NCI-H2171 (cell line): ENCODE results near the gene ACSS3.
A peak's percentile ranks its signal among the peaks of the same experiment; 100 is the strongest.
"Not testable (repeated sequence)": the region's sequence is repeated elsewhere in the genome, so short reads cannot be mapped to it uniquely, and the experiment has no call there.

Source experiments
- DNase-seq: peaks from one replicate; lab custom pipeline; 2025; lab: John Stamatoyannopoulos, UW

Gene ACSS3

GRCh38 chr12:81167694-81168093 is 89.8 kb downstream of the ACSS3 start:
- no peak for DNase-seq

- DNase-seq: no peak
Observed at GRCh38 chr12:81168445-81168844, 90.6 kb downstream of the ACSS3 start.

- no peak for DNase-seq
Observed at GRCh38 chr12:81170072-81170471, 92.2 kb downstream of the ACSS3 start.

DNA sequence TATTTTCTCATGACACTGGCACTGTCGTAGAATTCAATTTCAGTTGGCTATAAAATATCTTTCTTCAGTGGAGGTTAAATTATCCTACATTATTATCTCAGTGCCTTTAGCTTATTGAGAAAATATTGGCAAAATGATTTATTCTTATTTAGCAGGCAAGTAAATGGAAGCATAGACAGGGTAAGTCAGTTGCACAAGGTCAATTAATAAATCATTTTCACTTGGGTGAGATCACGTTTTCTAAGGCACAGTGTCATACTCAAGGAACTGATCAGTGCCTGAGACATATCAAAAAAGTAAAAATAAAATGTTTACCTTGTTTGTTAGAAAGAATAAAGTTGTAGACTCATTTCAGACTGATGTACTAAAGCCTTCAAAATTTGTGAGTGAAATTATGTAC is 95.0 kb downstream of the ACSS3 start:
- no peak for DNase-seq

- peak; percentile 57 for DNase-seq
Observed at GRCh38 chr12:81174664-81175063, 96.8 kb downstream of the ACSS3 start.

- DNase-seq: no peak
Observed at GRCh38 chr12:81176796-81177195, 98.9 kb downstream of the ACSS3 start.

DNA sequence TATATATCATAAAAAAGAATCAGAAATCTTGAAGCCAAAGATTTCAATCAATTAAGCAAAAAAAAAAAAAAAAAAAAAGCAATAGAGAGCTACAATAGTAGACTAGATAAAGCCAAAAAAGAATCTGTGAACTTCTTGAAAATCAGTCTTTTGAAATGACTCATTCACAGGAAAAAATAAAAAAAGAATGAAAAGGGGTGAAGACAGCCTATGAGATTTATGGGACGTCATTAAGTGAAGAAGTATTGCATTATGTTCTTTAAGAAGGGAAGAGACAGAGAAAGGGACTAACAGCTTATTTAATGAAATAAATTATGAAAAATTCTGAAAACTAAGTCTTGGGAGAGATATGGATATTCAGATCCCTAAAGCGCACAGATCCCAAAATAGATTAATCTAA is 103.8 kb downstream of the ACSS3 start:
- DNase-seq: no peak

DNA sequence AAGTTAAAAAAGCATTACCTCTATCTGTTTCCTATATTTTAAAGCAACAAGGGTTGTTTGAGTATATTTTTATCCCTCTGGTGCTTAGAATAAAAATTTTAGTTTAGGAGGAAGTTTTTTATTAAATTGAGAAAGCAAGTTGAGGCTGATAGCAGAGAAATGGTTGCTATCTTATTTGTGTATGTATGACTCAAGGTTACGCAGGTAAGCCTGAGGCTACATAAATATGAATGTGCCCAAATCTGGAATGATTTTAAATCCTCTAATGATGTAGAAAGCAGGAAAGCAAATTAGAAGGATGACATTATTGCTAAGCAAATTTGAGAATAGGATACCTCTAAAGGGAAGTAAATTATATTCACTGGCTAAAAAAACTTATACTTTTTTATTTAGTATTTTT is 109.8 kb downstream of the ACSS3 start:
- DNase-seq: no peak

- DNase-seq: no peak
Observed at GRCh38 chr12:81196595-81196994, 118.7 kb downstream of the ACSS3 start.

- not testable (repeated sequence) for DNase-seq
Observed at GRCh38 chr12:81200561-81200960, 122.7 kb downstream of the ACSS3 start.

GRCh38 chr12:81203671-81204204 is 125.9 kb downstream of the ACSS3 start:
- DNase-seq: no peak

DNA sequence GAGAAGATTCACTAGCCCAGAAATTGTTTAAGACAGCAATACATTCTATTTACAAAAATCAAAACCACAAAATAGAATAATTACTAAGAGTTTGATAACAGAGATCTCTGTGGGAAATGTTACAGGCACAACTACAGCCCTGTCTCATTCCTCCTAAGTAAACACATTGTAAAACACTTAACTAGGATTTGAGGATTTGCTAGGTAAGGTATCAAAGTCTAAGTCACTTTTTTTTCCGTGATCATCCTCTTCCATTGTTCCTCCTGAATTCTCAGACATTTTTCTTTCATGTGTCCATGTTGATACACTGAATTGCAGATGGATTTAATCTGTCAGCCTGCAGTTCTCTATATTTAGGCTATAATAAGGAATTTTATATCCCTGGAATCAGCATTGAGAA is 127.5 kb downstream of the ACSS3 start:
- DNase-seq: no peak

DNA sequence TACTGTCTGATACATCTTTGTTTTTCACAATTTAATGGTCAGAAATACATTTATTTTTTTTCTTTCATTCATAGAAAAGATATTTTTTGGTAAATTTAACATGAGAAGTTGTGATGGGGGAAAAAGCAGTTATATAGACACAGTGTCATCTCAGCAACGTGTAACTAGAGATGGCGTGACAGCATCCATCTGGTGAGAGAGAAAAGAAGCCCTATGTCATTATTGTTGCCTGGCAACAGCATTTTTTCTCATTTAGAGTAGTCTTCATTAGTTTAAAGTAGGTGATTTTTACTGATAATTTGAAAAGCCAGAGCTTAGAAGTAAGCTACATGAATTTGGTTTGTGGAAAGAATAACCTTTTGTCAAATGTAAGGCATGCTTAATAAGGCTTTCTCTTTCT is 128.6 kb downstream of the ACSS3 start:
- DNase-seq: peak; percentile 80

- DNase-seq: no peak
Observed at GRCh38 chr12:81207173-81207572, 129.3 kb downstream of the ACSS3 start.

DNA sequence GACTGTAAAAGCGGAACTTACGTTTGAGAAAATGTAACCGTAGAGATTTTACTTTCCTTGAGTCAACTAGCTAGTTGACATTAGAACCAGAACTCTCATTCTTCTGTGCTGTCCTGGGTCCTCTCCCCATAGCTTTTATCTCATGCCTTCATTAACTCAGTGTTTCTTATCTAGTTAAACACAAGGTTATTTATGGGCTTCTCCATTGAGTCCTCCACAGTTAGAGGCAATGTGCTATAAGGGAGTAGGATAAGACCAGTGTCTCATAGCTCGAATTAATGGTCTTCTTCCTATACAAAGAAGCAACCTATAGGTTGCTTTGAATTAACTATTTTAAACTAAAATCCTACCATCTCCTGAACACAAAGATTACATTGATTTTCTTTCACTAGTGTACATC is 129.8 kb downstream of the ACSS3 start:
- no peak for DNase-seq

DNA sequence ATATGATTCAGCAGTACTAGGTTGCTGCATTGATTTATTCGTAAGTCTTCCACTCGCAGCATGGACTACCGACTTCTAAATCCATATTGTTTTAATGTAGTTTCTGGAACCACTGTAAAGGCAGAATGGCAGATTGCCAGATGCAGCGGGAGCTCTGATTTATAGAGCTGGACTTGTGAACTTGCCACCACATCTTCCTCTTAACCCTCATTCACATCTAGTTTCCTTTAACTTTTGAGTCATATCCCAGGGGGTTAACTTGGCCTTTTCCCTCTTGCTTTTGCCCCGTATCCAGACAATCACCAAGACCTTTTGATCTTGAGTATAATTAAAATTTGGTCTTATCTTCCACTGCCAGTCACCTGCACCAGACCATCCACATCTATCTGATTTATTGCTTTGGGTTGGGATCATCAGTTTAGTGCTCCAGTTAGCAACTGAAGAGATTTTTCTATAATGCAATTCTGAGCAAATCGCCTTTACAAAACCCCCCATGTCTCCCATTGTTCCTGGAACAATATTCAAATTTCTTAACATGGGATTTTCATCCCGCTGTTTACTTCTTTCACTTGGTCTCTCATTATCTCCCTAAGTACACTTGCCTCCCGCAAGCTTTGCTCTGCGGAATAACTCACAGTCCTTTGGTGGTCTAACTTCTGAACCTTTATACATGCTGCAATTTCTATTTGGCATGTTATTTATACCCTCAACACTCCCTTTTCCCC is 130.5 kb downstream of the ACSS3 start:
- no peak for DNase-seq

- no peak for DNase-seq
Observed at GRCh38 chr12:81209012-81209411, 131.1 kb downstream of the ACSS3 start.

GRCh38 chr12:81209772-81210225 is 131.9 kb downstream of the ACSS3 start:
- not testable (repeated sequence) for DNase-seq

DNA sequence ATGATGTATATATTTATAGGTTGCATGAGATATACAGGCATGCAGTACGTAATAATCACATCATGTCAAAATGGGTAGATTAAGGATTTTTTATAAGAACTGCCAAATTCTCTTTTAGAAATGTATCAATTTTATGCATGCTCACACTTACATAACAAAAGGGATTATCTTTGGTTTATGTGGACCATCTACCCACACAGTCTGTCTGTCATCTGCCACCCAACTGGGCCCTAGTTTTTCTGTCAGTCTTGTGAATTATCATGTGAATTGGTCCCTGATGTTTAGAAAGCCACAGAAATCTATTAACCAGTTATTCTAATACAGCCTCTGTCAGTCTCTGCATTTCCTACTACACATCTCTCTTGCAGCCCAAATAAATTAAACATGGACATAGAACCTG is 133.4 kb downstream of the ACSS3 start:
- no peak for DNase-seq

GRCh38 chr12:81212996-81213696 is 135.3 kb downstream of the ACSS3 start:
- DNase-seq: no peak

DNA sequence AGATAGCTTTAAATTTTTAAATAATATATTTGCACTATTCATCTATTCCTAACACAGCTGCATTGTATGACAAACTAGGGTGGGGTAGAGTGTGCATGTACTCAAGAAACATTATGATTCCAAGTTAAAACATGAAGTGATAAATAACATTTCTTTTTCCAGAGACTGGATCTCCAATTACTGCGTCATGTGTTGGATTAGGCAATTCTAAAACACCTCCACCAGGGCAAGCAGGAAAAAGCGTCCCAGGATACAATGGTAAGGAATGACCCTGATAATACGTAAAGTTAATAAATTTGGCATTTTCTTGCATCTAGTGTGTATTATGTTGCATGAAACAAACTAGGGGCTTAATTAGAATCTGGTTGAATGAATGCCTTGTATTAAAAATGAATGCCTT is 138.9 kb downstream of the ACSS3 start:
- DNase-seq: no peak

- DNase-seq: no peak
Observed at GRCh38 chr12:81221681-81222080, 143.8 kb downstream of the ACSS3 start.

DNA sequence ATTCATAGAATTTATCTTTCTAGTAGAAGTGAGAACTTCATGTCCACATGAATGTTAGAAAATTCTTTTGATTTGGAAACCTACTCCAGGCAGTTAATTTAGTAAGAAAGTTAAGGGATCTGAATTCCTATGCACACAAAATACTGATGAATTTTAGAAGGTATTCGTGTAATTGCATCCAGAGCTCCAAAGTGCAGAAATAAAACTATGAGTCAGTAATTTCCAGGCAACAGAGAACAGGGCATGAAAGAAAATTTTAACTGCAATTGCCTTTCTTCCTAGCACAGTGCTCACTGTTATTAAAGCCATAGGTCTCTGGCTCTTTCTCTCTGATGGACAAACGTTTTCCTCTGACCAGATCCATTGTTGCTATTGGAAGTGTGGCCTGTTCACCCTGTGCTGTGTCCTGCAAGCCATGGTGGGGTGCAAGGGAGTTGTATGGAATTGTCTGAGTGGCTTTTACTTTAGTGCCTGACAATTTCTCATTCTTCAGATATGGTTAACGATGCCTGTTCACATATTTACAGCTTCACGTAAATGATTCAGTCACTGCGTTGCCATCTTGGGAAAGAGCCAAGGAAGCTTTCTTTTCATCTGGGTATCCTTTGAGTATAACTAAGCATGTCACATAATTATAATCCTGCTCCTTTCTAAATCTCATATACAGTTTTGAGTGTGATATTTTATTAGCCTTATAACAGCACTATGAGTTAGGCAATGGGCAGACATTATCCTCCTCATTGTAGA is 145.1 kb downstream of the ACSS3 start:
- DNase-seq: no peak
